Activated naive CD4-positive, alpha-beta T cell treated with anti-CD3 and anti-CD28 coated beads, Interleukin-2, amount 50 U/mL, for 72 hours (primary cell): ENCODE measurements around the gene LENG1. TPM values are rescaled to one million over a fixed set of nuclear protein-coding genes. Genes with fewer than 3 reads are reported as not detected.

ENCODE experiments used
- ATAC-seq, 2 donors: fragments of 150-1000 bp; cut with Tn5 transposase; 2 replicates each; pipeline ENCODE4 v1.10.0; 2021; ENCODE audit warnings: mild to moderate bottlenecking in 2 of 2, moderate library complexity in 2 of 2
- DNase-seq, 2 donors: peaks; one replicate each; pipeline ENCODE4 v3.0.0; 2021 to 2022; ENCODE audit warnings: low spot score in 2 of 2
- H3K27ac Mint-ChIP-seq, 2 donors: one replicate each; pipeline ENCODE4 v1.8.0; 2022; ENCODE audit warnings: mild to moderate bottlenecking in 2 of 2, mixed read lengths in 2 of 2
- H3K36me3 Mint-ChIP-seq, 2 donors: one replicate each; pipeline ENCODE4 v1.8.0; 2022; ENCODE audit warnings: mixed read lengths in 2 of 2
- H3K9me3 Mint-ChIP-seq, 2 donors: one replicate each; pipeline ENCODE4 v1.8.0; 2022; ENCODE audit warnings: mixed read lengths in 2 of 2
- total RNA-seq, 2 donors: library from RNA; stranded (reverse); gene quantifications; one replicate each; pipeline ENCODE4 v1.2.3, GENCODE V29; 2022

LENG1 gene
- total RNA-seq, 2 donors from 2014 or later: 3.5 to 6.1 TPM

GRCh38 chr19:54114340-54115108 lies 45.0 kb downstream of the LENG1 start:
- peaks cover 23 to 42% of the 10 kb centered on the region in 2 donors for H3K36me3 Mint-ChIP-seq
- H3K9me3 Mint-ChIP-seq: no peaks in the 10 kb centered on the region

GRCh38 chr19:54109651-54110050 lies 49.9 kb downstream of the LENG1 start:
- DNase-seq (no peak), ATAC-seq (no peak)
- H3K36me3 Mint-ChIP-seq: peaks cover 11 to 29% of the 10 kb centered on the region in 2 donors
- H3K9me3 Mint-ChIP-seq: no peaks in the 10 kb centered on the region
- peak overlapping the region in 1 of 2 donors; percentile 72 for H3K27ac Mint-ChIP-seq

More at GRCh38 chr19:54114340-54115108, 45.0 kb downstream of the LENG1 start:
- H3K27ac Mint-ChIP-seq: peak overlapping the region; percentile 91 to 97
- DNase-seq: peak; percentile 40 to 67
- ATAC-seq: peak; percentile 46 to 58

GRCh38 chr19:54108496-54108895 lies 51.0 kb downstream of the LENG1 start:
- no peak for ATAC-seq
- H3K27ac Mint-ChIP-seq: no peak overlapping the region
- peaks cover 5 to 17% of the 10 kb centered on the region in 2 donors for H3K36me3 Mint-ChIP-seq
- H3K9me3 Mint-ChIP-seq: no peaks in the 10 kb centered on the region
- DNase-seq: no peak

- no peak for ATAC-seq
- H3K9me3 Mint-ChIP-seq: no peaks in the 10 kb centered on the region
These were observed 51.5 kb downstream of the LENG1 start for GRCh38 chr19:54107876-54108490.

GRCh38 chr19:54106716-54107115 lies 52.8 kb downstream of the LENG1 start:
- ATAC-seq (no peak), DNase-seq (peak in 1 of 2 donors; percentile 53)
- no peaks in the 10 kb centered on the region for H3K9me3 Mint-ChIP-seq
- peaks cover 6 to 10% of the 10 kb centered on the region in 2 donors for H3K36me3 Mint-ChIP-seq
- peak overlapping the region in 1 of 2 donors; percentile 53 for H3K27ac Mint-ChIP-seq

More at GRCh38 chr19:54107876-54108490, 51.5 kb downstream of the LENG1 start:
- peak in 1 of 2 donors; percentile 53 for DNase-seq
- Mint-ChIP-seq H3K36me3 (peaks cover 7 to 12% of the 10 kb centered on the region in 2 donors), H3K27ac (no peak overlapping the region)

GRCh38 chr19:54105796-54106195 lies 53.7 kb downstream of the LENG1 start:
- no peaks in the 10 kb centered on the region for H3K9me3 Mint-ChIP-seq
- H3K27ac Mint-ChIP-seq: no peak overlapping the region
- peak in 1 of 2 donors; percentile 48 for DNase-seq
- no peak for ATAC-seq
- H3K36me3 Mint-ChIP-seq: peaks cover 2 to 8% of the 10 kb centered on the region in 2 donors

Other genes starting within 250 kb of the LENG1 start
- gene CACNG8, start 196.8 kb downstream of the LENG1 start, total RNA-seq: not detected
- not detected for gene CACNG6, start 168.1 kb downstream of the LENG1 start, total RNA-seq
- gene VSTM1, start 95.8 kb downstream of the LENG1 start, total RNA-seq: not detected
- gene TARM1, start 78.4 kb downstream of the LENG1 start, total RNA-seq: not detected
- under 1 TPM in 1 of 2 donors, not detected in 1; 0.72 TPM for gene OSCAR, start 58.9 kb downstream of the LENG1 start, total RNA-seq
- gene NDUFA3, start 56.9 kb downstream of the LENG1 start, total RNA-seq: 10 to 100 TPM; 59.4 to 76.1 TPM
- 10 to 100 TPM; 30.4 to 37.4 TPM for gene TFPT, start 44.1 kb downstream of the LENG1 start, total RNA-seq
- 10 to 100 TPM; 47.9 to 92.9 TPM for gene PRPF31, start 44.0 kb downstream of the LENG1 start, total RNA-seq
- 10 to 100 TPM; 57.3 to 59.9 TPM for gene CNOT3, start 22.0 kb downstream of the LENG1 start, total RNA-seq
- not detected for gene TMC4, start 13.4 kb upstream of the LENG1 start, total RNA-seq
- 10 to 100 TPM; 56.8 to 97.2 TPM for gene MBOAT7, start 29.9 kb upstream of the LENG1 start, total RNA-seq
- gene TSEN34, start 31.6 kb upstream of the LENG1 start, total RNA-seq: 10 to 100 TPM; 10.2 to 15.8 TPM
- gene RPS9, start 41.1 kb upstream of the LENG1 start, total RNA-seq: 1,000 to 10,000 TPM; 1,448 to 1,707 TPM
- under 1 TPM in 1 of 2 donors, not detected in 1; 0.37 TPM for gene LILRB3, start 63.3 kb upstream of the LENG1 start, total RNA-seq
- not detected for gene LILRA6, start 83.1 kb upstream of the LENG1 start, total RNA-seq
- not detected for gene LILRB5, start 97.6 kb upstream of the LENG1 start, total RNA-seq
- gene LILRB2, start 121.4 kb upstream of the LENG1 start, total RNA-seq: not detected
- not detected for gene LILRA5, start 153.4 kb upstream of the LENG1 start, total RNA-seq
- gene LILRA4, start 179.4 kb upstream of the LENG1 start, total RNA-seq: not detected
- 1 to 10 TPM; 2.9 to 9.9 TPM for gene LAIR1, start 205.2 kb upstream of the LENG1 start, total RNA-seq